GM19099 (cell line): ENCODE data around the gene RHOT2.

ENCODE experiments used
- POLR2A ChIP-seq: IDR thresholded peaks from 3 replicates; pipeline ENCODE4 v1.6.1; 2011; ENCODE audit warnings: low read depth; ENCODE audit not compliant: insufficient read length; ENCODE audit errors: extremely low read depth

The RHOT2 gene

GRCh38 chr16:702341-702740, 34.4 kb downstream of the RHOT2 start:
- TF ChIP-seq POLR2A, result no peak

- TF ChIP-seq POLR2A, result no peak
Observed at GRCh38 chr16:703406-703805, 35.5 kb downstream of the RHOT2 start.

GRCh38 chr16:704047-704446, 36.1 kb downstream of the RHOT2 start:
- no peak for TF ChIP-seq POLR2A

- TF ChIP-seq POLR2A, result no peak
Observed at GRCh38 chr16:704552-705380, 36.8 kb downstream of the RHOT2 start.

GRCh38 chr16:705431-706188, 37.7 kb downstream of the RHOT2 start, which contains the start of gene FBXL16:
TSS of gene FBXL16 (minus strand) at chr16:705801. CDS start at chr16:697405, 8,396 bp downstream.
- no peak for TF ChIP-seq POLR2A

GRCh38 chr16:706189-707061, 38.5 kb downstream of the RHOT2 start:
- no peak for TF ChIP-seq POLR2A

- TF ChIP-seq POLR2A, result no peak
Observed at GRCh38 chr16:707062-707538, 39.2 kb downstream of the RHOT2 start.

- TF ChIP-seq POLR2A, result no peak
Observed at GRCh38 chr16:708019-708418, 40.1 kb downstream of the RHOT2 start.

GRCh38 chr16:708959-709358, 41.0 kb downstream of the RHOT2 start:
- no peak for TF ChIP-seq POLR2A

GRCh38 chr16:709566-710499, 41.9 kb downstream of the RHOT2 start:
- TF ChIP-seq POLR2A, result no peak

GRCh38 chr16:710500-711075, 42.7 kb downstream of the RHOT2 start:
- no peak for TF ChIP-seq POLR2A

- TF ChIP-seq POLR2A, result no peak
Observed at GRCh38 chr16:711084-711483, 43.2 kb downstream of the RHOT2 start.

- no peak for TF ChIP-seq POLR2A
Observed at GRCh38 chr16:711548-712320, 43.8 kb downstream of the RHOT2 start.
